ENCODE results near the gene RASGRP3.
A peak's percentile ranks its signal among the peaks of the same experiment; 100 is the strongest.

DNA sequence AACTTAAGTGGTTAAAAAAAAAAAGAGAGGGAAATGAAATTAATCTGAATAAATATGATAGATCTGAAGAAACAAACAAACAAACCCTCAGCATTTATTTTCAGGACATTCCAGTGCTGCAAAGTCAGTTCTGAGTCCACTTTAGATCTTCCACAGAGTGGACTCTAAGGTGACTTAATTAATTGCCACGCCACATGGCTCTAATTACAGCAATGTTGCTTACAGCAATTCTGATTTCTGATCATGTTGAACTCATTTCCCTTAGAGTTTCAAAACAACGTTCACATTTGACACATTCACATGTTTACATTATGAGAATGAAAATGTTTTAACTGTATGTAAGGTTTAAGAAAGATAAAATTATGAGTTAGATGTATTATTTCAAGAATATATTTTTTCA, 38.6 kb upstream of the RASGRP3 start:
- TF ChIP-seq, protein P1, sequence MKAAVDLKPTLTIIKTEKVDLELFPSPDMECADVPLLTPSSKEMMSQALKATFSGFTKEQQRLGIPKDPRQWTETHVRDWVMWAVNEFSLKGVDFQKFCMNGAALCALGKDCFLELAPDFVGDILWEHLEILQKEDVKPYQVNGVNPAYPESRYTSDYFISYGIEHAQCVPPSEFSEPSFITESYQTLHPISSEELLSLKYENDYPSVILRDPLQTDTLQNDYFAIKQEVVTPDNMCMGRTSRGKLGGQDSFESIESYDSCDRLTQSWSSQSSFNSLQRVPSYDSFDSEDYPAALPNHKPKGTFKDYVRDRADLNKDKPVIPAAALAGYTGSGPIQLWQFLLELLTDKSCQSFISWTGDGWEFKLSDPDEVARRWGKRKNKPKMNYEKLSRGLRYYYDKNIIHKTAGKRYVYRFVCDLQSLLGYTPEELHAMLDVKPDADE (conservative IDR thresholded peaks at IDR 0.05; ENCODE audit: control insufficient read depth, low read depth, low read length), result no peak
- no peak for TF ChIP-seq CBX5 (IDR thresholded peaks at IDR 0.05; ENCODE audit: borderline replicate concordance, low read depth)
- 0 out of 2 replicates have a peak, but pooled peaks have one; percentile 2 for TF ChIP-seq DMBX1 (CRISPR knock-in tag; IDR thresholded peaks at IDR 0.05; ENCODE audit: borderline replicate concordance)
- 0 out of 2 replicates have a peak, but pooled peaks have one; percentile 19 for TF ChIP-seq ZKSCAN8 (CRISPR knock-in tag; IDR thresholded peaks at IDR 0.05)
- no peak for TF ChIP-seq SREBF2 (CRISPR knock-in tag; IDR thresholded peaks at IDR 0.05)
- no peak for TF ChIP-seq ZEB2 (IDR thresholded peaks at IDR 0.05)
- no peak for TF ChIP-seq ATF3 (IDR thresholded peaks at IDR 0.05)
- TF ChIP-seq ATF3 (CRISPR knock-in tag; conservative IDR thresholded peaks at IDR 0.05), result no peak

Data from K562 (cell line).